Gastroesophageal sphincter (tissue), 3 donors: ENCODE measurements around the gene PARD6B.

ENCODE experiments used
- EP300 ChIP-seq: sonication (generic); formaldehyde crosslinking; IDR thresholded peaks from one replicate; pipeline ENCODE4 v1.6.1; 2017; ENCODE audit warnings: antibody characterized with exemption, mild to moderate bottlenecking
- POLR2A ChIP-seq, 2 donors: fragments of 450-650 bp; IDR thresholded peaks; one replicate each; pipeline ENCODE4 v1.6.1; 2017; ENCODE audit warnings: antibody characterized with exemption in 2 of 2, mild to moderate bottlenecking in 2 of 2, moderate library complexity in 1 of 2
- POLR2AphosphoS5 ChIP-seq: sonication (generic); formaldehyde crosslinking; IDR thresholded peaks from one replicate; pipeline ENCODE4 v1.6.1; 2017; ENCODE audit warnings: antibody characterized with exemption
- TF ChIP-seq, protein P1 (sequence below), 4 experiments: fragments of 200-600 bp in 2 of 4; fragments of 450-650 bp in 2 of 4; sonication (generic) in 1 of 4; IDR thresholded peaks; one replicate each; pipeline ENCODE4 v1.5.1; 2017 to 2019; ENCODE audit warnings: antibody characterized with exemption in 4 of 4, mild to moderate bottlenecking in 2 of 4, moderate library complexity in 2 of 4

- TF ChIP-seq, protein P1, sequence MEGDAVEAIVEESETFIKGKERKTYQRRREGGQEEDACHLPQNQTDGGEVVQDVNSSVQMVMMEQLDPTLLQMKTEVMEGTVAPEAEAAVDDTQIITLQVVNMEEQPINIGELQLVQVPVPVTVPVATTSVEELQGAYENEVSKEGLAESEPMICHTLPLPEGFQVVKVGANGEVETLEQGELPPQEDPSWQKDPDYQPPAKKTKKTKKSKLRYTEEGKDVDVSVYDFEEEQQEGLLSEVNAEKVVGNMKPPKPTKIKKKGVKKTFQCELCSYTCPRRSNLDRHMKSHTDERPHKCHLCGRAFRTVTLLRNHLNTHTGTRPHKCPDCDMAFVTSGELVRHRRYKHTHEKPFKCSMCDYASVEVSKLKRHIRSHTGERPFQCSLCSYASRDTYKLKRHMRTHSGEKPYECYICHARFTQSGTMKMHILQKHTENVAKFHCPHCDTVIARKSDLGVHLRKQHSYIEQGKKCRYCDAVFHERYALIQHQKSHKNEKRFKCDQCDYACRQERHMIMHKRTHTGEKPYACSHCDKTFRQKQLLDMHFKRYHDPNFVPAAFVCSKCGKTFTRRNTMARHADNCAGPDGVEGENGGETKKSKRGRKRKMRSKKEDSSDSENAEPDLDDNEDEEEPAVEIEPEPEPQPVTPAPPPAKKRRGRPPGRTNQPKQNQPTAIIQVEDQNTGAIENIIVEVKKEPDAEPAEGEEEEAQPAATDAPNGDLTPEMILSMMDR (IDR thresholded peaks at IDR 0.05): peak in 3 of 4 experiments; percentile 20 to 70 (median 38)
- no peak for TF ChIP-seq POLR2A (IDR thresholded peaks at IDR 0.05)
- no peak for TF ChIP-seq EP300
- TF ChIP-seq POLR2AphosphoS5: no peak
These were observed 12.9 kb downstream of the PARD6B start for GRCh38 chr20:50744143-50744792.
